Measurements from ENCODE around the gene LHFPL5. TPM values are rescaled to one million over a fixed set of nuclear protein-coding genes. Genes with fewer than 3 reads are reported as not detected.

The LHFPL5 gene
- total RNA-seq, 2 experiments from 2014 or later, result not detected

DNA sequence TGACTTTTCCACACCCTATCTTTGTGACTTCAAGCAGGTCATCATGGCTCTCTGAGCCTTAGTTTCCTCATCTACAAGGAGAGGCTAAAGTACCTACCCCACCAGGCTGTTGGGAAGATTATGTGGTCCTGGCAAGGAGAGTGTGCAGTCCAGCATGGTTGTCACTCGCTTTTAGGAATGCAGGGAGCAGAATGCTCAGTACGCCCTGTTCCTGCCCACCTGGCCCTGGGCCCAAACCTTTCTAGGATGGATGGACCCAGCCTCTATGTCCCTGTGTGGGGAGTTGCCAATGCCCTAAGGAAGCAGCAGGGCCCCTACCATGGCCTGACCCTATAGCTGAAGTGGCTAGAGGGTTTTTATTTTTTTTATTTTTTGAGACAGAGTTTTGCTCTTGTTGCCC, 26.7 kb upstream of the LHFPL5 start:
- POLR2A ChIA-PET, result interaction anchor here (1.0 kb wide), 1 partner anchor 18 kb away, joined by 3 read pairs; no protein-coding TSS in a partner anchor
- no peaks in the 10 kb centered on the region for H3K9me3 Mint-ChIP-seq
- TF ChIP-seq, protein P1, sequence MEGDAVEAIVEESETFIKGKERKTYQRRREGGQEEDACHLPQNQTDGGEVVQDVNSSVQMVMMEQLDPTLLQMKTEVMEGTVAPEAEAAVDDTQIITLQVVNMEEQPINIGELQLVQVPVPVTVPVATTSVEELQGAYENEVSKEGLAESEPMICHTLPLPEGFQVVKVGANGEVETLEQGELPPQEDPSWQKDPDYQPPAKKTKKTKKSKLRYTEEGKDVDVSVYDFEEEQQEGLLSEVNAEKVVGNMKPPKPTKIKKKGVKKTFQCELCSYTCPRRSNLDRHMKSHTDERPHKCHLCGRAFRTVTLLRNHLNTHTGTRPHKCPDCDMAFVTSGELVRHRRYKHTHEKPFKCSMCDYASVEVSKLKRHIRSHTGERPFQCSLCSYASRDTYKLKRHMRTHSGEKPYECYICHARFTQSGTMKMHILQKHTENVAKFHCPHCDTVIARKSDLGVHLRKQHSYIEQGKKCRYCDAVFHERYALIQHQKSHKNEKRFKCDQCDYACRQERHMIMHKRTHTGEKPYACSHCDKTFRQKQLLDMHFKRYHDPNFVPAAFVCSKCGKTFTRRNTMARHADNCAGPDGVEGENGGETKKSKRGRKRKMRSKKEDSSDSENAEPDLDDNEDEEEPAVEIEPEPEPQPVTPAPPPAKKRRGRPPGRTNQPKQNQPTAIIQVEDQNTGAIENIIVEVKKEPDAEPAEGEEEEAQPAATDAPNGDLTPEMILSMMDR (IDR thresholded peaks at IDR 0.05), result no peak
- H3K27ac Mint-ChIP-seq, result no peak overlapping the region
- ATAC-seq, result no peak
- intact Hi-C loops (cut with micrococcal nuclease), result no loop called here
- DNase-seq, result no peak
- no peak overlapping the region for H3K4me3 Mint-ChIP-seq
- no peaks in the 10 kb centered on the region for H3K36me3 Mint-ChIP-seq (ENCODE audit: low read depth)
- no peaks in the 10 kb centered on the region for H3K4me1 Mint-ChIP-seq (ENCODE audit: low read depth)
- H3K27me3 Mint-ChIP-seq, result peaks cover 24% of the 10 kb centered on the region
- CTCF ChIA-PET, result no interaction called here

DNA sequence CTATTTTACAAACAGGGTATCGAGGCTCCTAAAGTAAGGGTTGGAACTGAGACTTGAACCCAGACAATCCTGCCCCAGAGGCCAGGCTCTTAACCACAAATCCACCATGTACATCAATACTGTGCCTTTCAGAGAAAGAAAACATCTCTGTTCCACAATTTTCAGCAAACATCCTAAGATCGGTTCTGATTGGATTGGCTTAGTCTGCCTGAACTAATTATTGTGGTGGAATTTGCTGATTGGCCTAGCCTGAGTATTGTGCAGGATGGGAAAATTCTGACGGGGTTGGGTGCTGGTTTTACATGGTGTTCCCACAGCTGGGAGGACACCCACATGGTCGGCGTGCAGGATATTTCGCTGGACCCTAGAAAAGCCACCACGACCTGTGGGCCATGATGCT, 24.4 kb upstream of the LHFPL5 start, which contains the start of gene CLPSL1:
CLPSL1 (plus strand) TSS at position 301 of the 400 bp plus-strand sequence; CDS start at position 393, 92 bp downstream.
- H3K4me1 Mint-ChIP-seq (ENCODE audit: low read depth), result no peaks in the 10 kb centered on the region
- DNase-seq (no peak), ATAC-seq (no peak)
- intact Hi-C loops (cut with micrococcal nuclease), result no loop called here
- no peaks in the 10 kb centered on the region for H3K9me3 Mint-ChIP-seq
- no peak within 1 kb of the TSS for H3K27ac Mint-ChIP-seq
- ChIA-PET CTCF (no interaction called here), POLR2A (no interaction called here)
- TF ChIP-seq, protein P1 (IDR thresholded peaks at IDR 0.05), result no peak
- peaks cover 22% of the 10 kb centered on the region for H3K27me3 Mint-ChIP-seq
- no peak within 1 kb of the TSS for H3K4me3 Mint-ChIP-seq
- H3K36me3 Mint-ChIP-seq (ENCODE audit: low read depth), result no peaks in the 10 kb centered on the region

DNA sequence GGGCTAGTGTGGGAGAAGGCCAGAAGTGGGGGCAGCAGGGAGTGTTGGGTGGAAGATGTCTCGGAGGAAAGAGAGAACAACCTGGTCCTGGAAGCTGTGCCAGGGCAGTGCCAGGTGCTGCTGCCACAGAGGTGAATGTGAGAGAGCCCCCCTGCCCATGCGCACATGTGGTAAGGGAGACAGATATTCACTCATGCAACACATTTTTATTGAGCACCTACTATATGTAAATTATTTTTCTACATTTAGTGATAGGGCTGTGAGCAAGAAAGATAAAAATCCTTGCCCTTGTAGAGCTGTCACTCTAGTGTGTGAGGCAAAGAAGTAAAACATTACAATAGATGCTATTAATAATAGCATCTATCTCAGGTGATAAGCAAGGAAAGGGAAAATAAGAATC, 23.9 kb upstream of the LHFPL5 start:
- DNase-seq (no peak), ATAC-seq (no peak)
- CTCF ChIA-PET, result no interaction called here
- H3K27me3 Mint-ChIP-seq, result peaks cover 20% of the 10 kb centered on the region
- no peaks in the 10 kb centered on the region for H3K9me3 Mint-ChIP-seq
- intact Hi-C loops (cut with micrococcal nuclease), result no loop called here
- TF ChIP-seq, protein P1 (IDR thresholded peaks at IDR 0.05), result no peak
- H3K4me3 Mint-ChIP-seq, result no peak overlapping the region
- POLR2A ChIA-PET, result no interaction called here
- H3K36me3 Mint-ChIP-seq (ENCODE audit: low read depth), result no peaks in the 10 kb centered on the region
- H3K4me1 Mint-ChIP-seq (ENCODE audit: low read depth), result no peaks in the 10 kb centered on the region
- no peak overlapping the region for H3K27ac Mint-ChIP-seq

DNA sequence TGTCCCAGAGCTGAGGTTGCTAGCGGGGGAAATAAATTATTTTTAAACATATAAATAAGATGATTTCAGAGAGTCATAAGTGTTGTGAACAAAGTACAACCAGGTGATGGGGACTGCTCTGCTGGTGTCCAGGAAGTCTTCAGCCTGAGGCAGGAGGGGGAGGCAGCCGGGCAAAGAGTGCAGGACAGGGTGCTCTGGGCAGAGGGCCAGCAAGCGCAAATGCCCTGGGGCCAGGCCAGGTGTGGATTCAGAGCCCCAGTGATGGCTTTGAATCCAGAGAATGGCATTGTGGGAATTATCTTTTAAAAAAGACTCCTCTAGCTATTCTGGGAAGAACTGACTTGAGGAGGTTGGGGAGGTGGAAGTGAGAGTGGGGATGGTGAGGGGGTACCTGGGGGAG, 22.7 kb upstream of the LHFPL5 start:
- DNase-seq (no peak), ATAC-seq (no peak)
- POLR2A ChIA-PET, result no interaction called here
- intact Hi-C loops (cut with micrococcal nuclease), result no loop called here
- no peak overlapping the region for H3K27ac Mint-ChIP-seq
- no peaks in the 10 kb centered on the region for H3K4me1 Mint-ChIP-seq (ENCODE audit: low read depth)
- TF ChIP-seq, protein P1 (IDR thresholded peaks at IDR 0.05), result no peak
- H3K36me3 Mint-ChIP-seq (ENCODE audit: low read depth), result no peaks in the 10 kb centered on the region
- no peaks in the 10 kb centered on the region for H3K9me3 Mint-ChIP-seq
- CTCF ChIA-PET, result no interaction called here
- H3K27me3 Mint-ChIP-seq, result peaks cover 24% of the 10 kb centered on the region
- no peak overlapping the region for H3K4me3 Mint-ChIP-seq

DNA sequence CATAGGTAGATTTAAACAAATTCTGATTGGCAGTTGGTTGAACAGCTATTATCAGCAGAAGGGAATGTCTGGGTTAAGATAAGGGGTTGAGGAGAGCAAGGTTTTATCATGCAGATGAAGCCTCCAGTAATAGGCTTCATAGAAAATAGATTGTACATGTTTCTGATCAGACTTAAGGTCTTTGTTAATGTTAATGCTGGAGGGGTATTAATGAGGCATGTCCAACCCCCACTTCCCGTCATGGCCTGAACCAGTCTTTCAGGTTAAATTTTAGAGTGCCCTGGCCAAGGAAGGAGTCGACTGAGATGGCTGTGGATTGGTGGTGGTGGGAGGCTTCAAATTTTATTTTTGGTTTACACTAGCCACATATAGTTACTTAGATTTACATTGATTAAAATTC, 21.0 kb upstream of the LHFPL5 start:
- CTCF ChIA-PET, result interaction anchor here (0.6 to 1.1 kb wide), 2 partner anchors 34 to 519 kb away, joined by 3 read pairs; no protein-coding TSS in a partner anchor
- POLR2A ChIA-PET, result interaction anchor here (0.9 kb wide), 1 partner anchor 162 kb away, joined by 5 read pairs; no protein-coding TSS in a partner anchor
- TF ChIP-seq, protein P1 (IDR thresholded peaks at IDR 0.05), result no peak
- no peak for DNase-seq
- Mint-ChIP-seq H3K4me3 (no peak overlapping the region), H3K9me3 (no peaks in the 10 kb centered on the region), H3K27me3 (peaks cover 28% of the 10 kb centered on the region), H3K36me3 (ENCODE audit: low read depth) (no peaks in the 10 kb centered on the region), H3K4me1 (ENCODE audit: low read depth) (no peaks in the 10 kb centered on the region), H3K27ac (no peak overlapping the region)
- no peak for ATAC-seq
- intact Hi-C loops (cut with micrococcal nuclease), result no loop called here

All from activated CD8-positive, alpha-beta T cell treated with anti-CD3 and anti-CD28 coated beads for 36 hours (primary cell).